Natural killer cell (primary cell): ENCODE measurements around the gene BICC1. TPM values are rescaled to one million over a fixed set of nuclear protein-coding genes. Genes with fewer than 3 reads are reported as not detected.

Experiments
- ATAC-seq, 3 donors: fragments of 150-1000 bp in 2 of 3; fragments of 200-7000 bp in 1 of 3; cut with Tn5 transposase; 1 replicate in 1 of 3; 2 replicates in 2 of 3; pipeline ENCODE4 v1.10.0; 2021; ENCODE audit warnings: mild to moderate bottlenecking in 2 of 3, moderate library complexity in 2 of 3
- DNase-seq, 2 donors: peaks; one replicate each; pipeline versions ENCODE4 v3.0.0 to v3.0.0-alpha.2; 2013 to 2021; ENCODE audit warnings: mixed read lengths in 1 of 2
- H3K27ac ChIP-seq: one replicate; pipeline ENCODE4 v1.5.1; 2013; ENCODE audit warnings: mild to moderate bottlenecking, low read length
- H3K27me3 ChIP-seq: one replicate; pipeline ENCODE4 v1.6.1; 2013; ENCODE audit warnings: low read length; ENCODE audit not compliant: control insufficient read depth, insufficient read depth
- H3K36me3 ChIP-seq: one replicate; pipeline ENCODE4 v1.6.1; 2013; ENCODE audit warnings: low read length; ENCODE audit not compliant: control insufficient read depth, insufficient read depth
- H3K4me1 ChIP-seq: one replicate; pipeline ENCODE4 v1.6.1; 2013; ENCODE audit warnings: low read length; ENCODE audit not compliant: control insufficient read depth, insufficient read depth
- H3K4me3 ChIP-seq: one replicate; pipeline ENCODE4 v1.5.1; 2013; ENCODE audit warnings: low read length
- H3K9me3 ChIP-seq: one replicate; pipeline ENCODE4 v1.6.1; 2013; ENCODE audit warnings: low read length; ENCODE audit not compliant: control insufficient read depth, insufficient read depth
- H3K27ac Mint-ChIP-seq, 2 donors: one replicate each; pipeline ENCODE4 v1.8.0; 2022; ENCODE audit warnings: mild to moderate bottlenecking in 2 of 2, mixed read lengths in 2 of 2, moderate library complexity in 1 of 2
- H3K27me3 Mint-ChIP-seq, 2 donors: one replicate each; pipeline ENCODE4 v1.8.0; 2022; ENCODE audit warnings: low read depth in 2 of 2, mixed read lengths in 2 of 2
- H3K36me3 Mint-ChIP-seq: one replicate; pipeline ENCODE4 v1.8.0; 2022; ENCODE audit warnings: mixed read lengths
- H3K4me1 Mint-ChIP-seq, 2 donors: one replicate each; pipeline ENCODE4 v1.8.0; 2022; ENCODE audit warnings: mixed read lengths in 2 of 2
- H3K4me3 Mint-ChIP-seq: one replicate; pipeline ENCODE4 v1.8.0; 2022; ENCODE audit warnings: mild to moderate bottlenecking, moderate library complexity, mixed read lengths
- H3K9me3 Mint-ChIP-seq, 2 donors: one replicate each; pipeline ENCODE4 v1.8.0; 2022; ENCODE audit warnings: mixed read lengths in 2 of 2
- WGBS: methylation state at CpG from one replicate; pipeline ENCODE4 v1.1.7; 2013; ENCODE audit warnings: missing lambda C conversion rate; ENCODE audit not compliant: insufficient coverage; 5-methylcytosine and 5-hydroxymethylcytosine counted together
- intact Hi-C: fragments of 100-400 bp; cut with micrococcal nuclease; formaldehyde crosslinking; loops from one replicate; pipeline ENCODE4 v1.14.2; 2022
- total RNA-seq, 4 donors: library from RNA; stranded (reverse); fragments of 120-200 nt in 1 of 4; gene quantifications; one replicate each; pipeline versions ENCODE4 v1.2.3 to v1.2.4, GENCODE V29; 2013 to 2022
- TF ChIP-seq, protein P1 (sequence below): fragments of 200-600 bp; IDR thresholded peaks from one replicate; pipeline ENCODE4 v1.8.0; 2022; ENCODE audit warnings: antibody characterized with exemption

BICC1 gene
- total RNA-seq, 3 donors from 2014 or later (not counting 1 experiment from before 2014, with no cell fraction given) = 0.14 TPM; not detected in 2

GRCh38 chr10:58467931-58468635 is 44.6 kb upstream of the BICC1 start:
- Histone ChIP-seq H3K4me1 (no peaks in the 10 kb centered on the region), H3K27me3 (no peaks in the 10 kb centered on the region), H3K4me3 (no peak overlapping the region), H3K36me3 (no peaks in the 10 kb centered on the region), H3K9me3 (no peaks in the 10 kb centered on the region), H3K27ac (no peak overlapping the region)
- H3K27ac Mint-ChIP-seq = no peak overlapping the region
- no peaks in the 10 kb centered on the region for H3K4me1 Mint-ChIP-seq
- intact Hi-C loops = no loop called here
- DNase-seq (no peak), ATAC-seq (no peak)
- H3K4me3 Mint-ChIP-seq = no peak overlapping the region
- 86% methylated on average over 1 of the region's 2 CpGs for WGBS
- peaks cover 3 to 5% of the 10 kb centered on the region in 2 donors for H3K9me3 Mint-ChIP-seq
- peaks cover 7 to 10% of the 10 kb centered on the region in 2 donors for H3K27me3 Mint-ChIP-seq
- TF ChIP-seq, protein P1, sequence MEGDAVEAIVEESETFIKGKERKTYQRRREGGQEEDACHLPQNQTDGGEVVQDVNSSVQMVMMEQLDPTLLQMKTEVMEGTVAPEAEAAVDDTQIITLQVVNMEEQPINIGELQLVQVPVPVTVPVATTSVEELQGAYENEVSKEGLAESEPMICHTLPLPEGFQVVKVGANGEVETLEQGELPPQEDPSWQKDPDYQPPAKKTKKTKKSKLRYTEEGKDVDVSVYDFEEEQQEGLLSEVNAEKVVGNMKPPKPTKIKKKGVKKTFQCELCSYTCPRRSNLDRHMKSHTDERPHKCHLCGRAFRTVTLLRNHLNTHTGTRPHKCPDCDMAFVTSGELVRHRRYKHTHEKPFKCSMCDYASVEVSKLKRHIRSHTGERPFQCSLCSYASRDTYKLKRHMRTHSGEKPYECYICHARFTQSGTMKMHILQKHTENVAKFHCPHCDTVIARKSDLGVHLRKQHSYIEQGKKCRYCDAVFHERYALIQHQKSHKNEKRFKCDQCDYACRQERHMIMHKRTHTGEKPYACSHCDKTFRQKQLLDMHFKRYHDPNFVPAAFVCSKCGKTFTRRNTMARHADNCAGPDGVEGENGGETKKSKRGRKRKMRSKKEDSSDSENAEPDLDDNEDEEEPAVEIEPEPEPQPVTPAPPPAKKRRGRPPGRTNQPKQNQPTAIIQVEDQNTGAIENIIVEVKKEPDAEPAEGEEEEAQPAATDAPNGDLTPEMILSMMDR = no peak
- H3K36me3 Mint-ChIP-seq = no peaks in the 10 kb centered on the region

DNA sequence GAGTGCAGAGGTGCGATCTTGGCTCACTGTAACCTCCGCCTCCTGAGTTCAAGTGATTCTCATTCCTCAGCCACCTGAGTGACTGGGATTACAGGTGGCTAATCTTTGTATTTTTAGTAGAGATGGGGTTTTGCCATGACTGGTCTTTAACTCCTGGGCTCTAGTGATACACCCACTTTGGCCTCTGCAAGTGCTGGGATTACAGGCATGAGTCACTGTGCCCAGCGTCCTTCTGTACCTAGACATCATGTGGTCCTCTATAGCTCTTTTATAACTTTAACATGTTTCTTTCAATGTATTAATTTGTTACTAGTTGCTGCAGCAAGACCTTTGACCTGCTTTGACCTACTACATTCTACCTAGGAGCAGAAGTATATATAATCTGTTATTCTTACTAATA is 38.7 kb upstream of the BICC1 start:
- peaks cover 5 to 7% of the 10 kb centered on the region in 2 donors for H3K27me3 Mint-ChIP-seq
- Histone ChIP-seq H3K27ac (no peak overlapping the region), H3K36me3 (no peaks in the 10 kb centered on the region), H3K27me3 (no peaks in the 10 kb centered on the region), H3K9me3 (no peaks in the 10 kb centered on the region), H3K4me3 (no peak overlapping the region), H3K4me1 (no peaks in the 10 kb centered on the region)
- 90% methylated on average over 3 of the region's 3 CpGs for WGBS
- H3K4me3 Mint-ChIP-seq = no peak overlapping the region
- no peaks in the 10 kb centered on the region for H3K4me1 Mint-ChIP-seq
- TF ChIP-seq, protein P1 = no peak
- intact Hi-C loops = no loop called here
- DNase-seq (no peak), ATAC-seq (no peak)
- no peak overlapping the region for H3K27ac Mint-ChIP-seq
- peaks cover 2% of the 10 kb centered on the region in 2 donors for H3K9me3 Mint-ChIP-seq
- no peaks in the 10 kb centered on the region for H3K36me3 Mint-ChIP-seq

- WGBS = 73% methylated on average over 11 of the region's 11 CpGs
- H3K27me3 Mint-ChIP-seq = peaks cover 3 to 7% of the 10 kb centered on the region in 2 donors
These were observed 37.1 kb upstream of the BICC1 start for GRCh38 chr10:58475322-58476277.

More at GRCh38 chr10:58475322-58476277, 37.1 kb upstream of the BICC1 start:
- peaks cover 2 to 4% of the 10 kb centered on the region in 2 donors for H3K9me3 Mint-ChIP-seq
- no peaks in the 10 kb centered on the region for H3K9me3 ChIP-seq
- ATAC-seq = no peak
- no peak overlapping the region for H3K27ac Mint-ChIP-seq
- H3K36me3 Mint-ChIP-seq = no peaks in the 10 kb centered on the region
- no peak for DNase-seq
- H3K27me3 ChIP-seq = no peaks in the 10 kb centered on the region
- H3K4me1 Mint-ChIP-seq = no peaks in the 10 kb centered on the region
- H3K4me3 Mint-ChIP-seq = no peak overlapping the region
- H3K27ac ChIP-seq = no peak overlapping the region
- TF ChIP-seq, protein P1 = no peak
- H3K4me1 ChIP-seq = no peaks in the 10 kb centered on the region
- no peaks in the 10 kb centered on the region for H3K36me3 ChIP-seq
- intact Hi-C loops = no loop called here
- no peak overlapping the region for H3K4me3 ChIP-seq
